GM12891 (cell line): ENCODE measurements around the gene KLHL18.
A peak's percentile ranks its signal among the peaks of the same experiment; 100 is the strongest.

Source experiments
- DNase-seq: peaks from one replicate; pipeline ENCODE4 v3.0.0; 2011; ENCODE audit warnings: low spot score; ENCODE audit not compliant: insufficient read length
- FAIRE-seq: peaks from 2 replicates; lab custom pipeline; 2011; peaks lifted over from hg19 to GRCh38; lab: Jason Lieb, UNC
- PAX5 ChIP-seq: IDR thresholded peaks from 2 replicates; pipeline ENCODE4 v1.6.1; 2011; ENCODE audit warnings: low read length, moderate library complexity, mild to moderate bottlenecking; ENCODE audit not compliant: insufficient read depth, severe bottlenecking
- POLR2A ChIP-seq: IDR thresholded peaks from 2 replicates; pipeline ENCODE4 v1.6.1; 2011; ENCODE audit warnings: low read depth, low read length, control low read depth
- POLR2AphosphoS5 ChIP-seq: IDR thresholded peaks from 2 replicates; pipeline ENCODE4 v1.6.1; 2011; ENCODE audit warnings: low read depth, low read length, control low read depth
- POU2F2 ChIP-seq: IDR thresholded peaks from 2 replicates; pipeline ENCODE4 v1.6.1; 2011; ENCODE audit warnings: low read depth, mild to moderate bottlenecking, control low read depth, low read length, moderate library complexity
- SPI1 ChIP-seq: IDR thresholded peaks from 2 replicates; pipeline ENCODE4 v1.6.1; 2011; ENCODE audit warnings: low read depth, low read length, control low read depth
- TAF1 ChIP-seq: IDR thresholded peaks from 2 replicates; pipeline ENCODE4 v1.6.1; 2011; ENCODE audit warnings: low read depth, low read length, control low read depth

The KLHL18 gene

DNA sequence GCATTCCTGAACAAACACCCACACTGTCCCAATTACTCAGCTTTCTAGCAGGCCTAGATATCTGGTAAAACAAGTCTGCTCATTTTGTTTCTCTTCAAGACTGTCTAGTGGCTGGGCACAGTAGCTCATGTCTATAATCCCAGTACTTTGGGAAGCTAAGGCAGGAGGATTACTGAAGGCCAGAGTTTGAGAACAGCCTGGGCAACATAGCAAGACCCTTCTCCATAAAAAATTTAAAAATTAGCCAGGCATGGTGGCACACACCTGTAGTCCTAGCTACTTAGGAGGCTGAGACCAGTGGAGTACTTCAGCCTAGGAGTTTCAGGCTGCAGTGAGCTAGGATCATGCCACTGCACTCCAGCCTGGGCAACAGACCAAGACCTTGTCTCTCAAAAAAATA lies 91.8 kb downstream of the KLHL18 start:
- TF ChIP-seq TAF1 (no peak), POU2F2 (no peak), POLR2AphosphoS5 (no peak), PAX5 (no peak)
- DNase-seq, result no peak
- no peak for FAIRE-seq

GRCh38 chr3:47376393-47376792 lies 93.6 kb downstream of the KLHL18 start:
- no peak for DNase-seq
- no peak for FAIRE-seq
- TF ChIP-seq POLR2A (no peak), SPI1 (no peak), PAX5 (no peak), POU2F2 (no peak), TAF1 (no peak), POLR2AphosphoS5 (no peak)

DNA sequence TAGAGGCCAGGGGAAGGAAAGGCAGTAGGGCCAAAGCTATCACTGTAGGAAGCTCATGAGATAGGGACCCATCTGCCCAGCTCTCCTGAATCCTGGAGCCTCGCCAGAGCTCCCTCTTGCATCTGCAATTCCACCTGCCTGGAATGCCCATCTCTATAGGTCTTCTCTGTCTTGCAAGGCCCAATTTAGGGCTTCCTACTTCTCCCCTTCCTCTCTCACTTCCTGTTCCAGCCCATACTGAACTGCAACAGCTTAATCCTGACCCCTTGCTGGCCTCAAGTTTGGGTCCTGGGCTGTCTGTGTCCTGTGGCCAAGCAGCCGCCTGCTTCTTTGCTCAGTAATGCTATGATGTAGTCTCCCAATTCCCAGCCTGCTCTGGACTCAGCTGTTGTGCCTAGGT lies 94.4 kb downstream of the KLHL18 start:
- TF ChIP-seq POLR2AphosphoS5 (no peak), SPI1 (peak; percentile 75)
- no peak for DNase-seq
- FAIRE-seq, result peak; percentile 51

- no peak for FAIRE-seq
- DNase-seq, result no peak
- no peak for TF ChIP-seq POU2F2
- TF ChIP-seq POLR2A, result no peak
- TF ChIP-seq POLR2AphosphoS5, result no peak
- TF ChIP-seq SPI1, result no peak
- no peak for TF ChIP-seq PAX5
- no peak for TF ChIP-seq TAF1
Measured at GRCh38 chr3:47378869-47379268, 96.1 kb downstream of the KLHL18 start.

DNA sequence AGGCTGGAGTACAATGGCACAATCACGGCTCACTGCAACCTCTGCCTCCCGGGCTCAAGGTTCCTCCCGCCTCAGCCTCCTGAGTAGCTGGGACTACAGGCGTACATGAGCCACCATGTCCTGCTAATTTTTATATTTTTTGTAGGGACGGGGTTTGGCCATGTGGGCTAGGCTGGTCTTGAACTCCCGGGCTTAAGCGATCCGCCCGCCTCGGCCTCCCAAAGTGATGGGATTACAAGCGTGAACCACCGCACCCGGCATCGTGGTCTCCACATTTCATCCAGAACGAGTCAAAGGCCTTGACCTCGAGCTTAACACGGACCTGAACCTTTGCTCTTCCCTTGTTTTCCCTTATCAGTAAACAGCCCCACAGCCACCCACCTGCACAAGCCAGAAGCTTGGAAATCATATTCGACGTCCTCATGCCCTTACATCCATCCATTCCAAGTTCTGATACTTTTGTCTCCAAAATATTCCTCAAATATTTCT lies 96.7 kb downstream of the KLHL18 start:
- no peak for TF ChIP-seq TAF1
- TF ChIP-seq POLR2A, result no peak
- TF ChIP-seq SPI1, result no peak
- no peak for TF ChIP-seq POU2F2
- TF ChIP-seq PAX5, result no peak
- TF ChIP-seq POLR2AphosphoS5, result no peak
- FAIRE-seq, result no peak
- no peak for DNase-seq

- 0 out of 2 replicates have a peak, but pooled peaks have one; percentile 25 for TF ChIP-seq SPI1
- TF ChIP-seq TAF1, result peak; percentile 46
- peak; percentile 39; the same call in 1 of the 2 replicates for TF ChIP-seq POLR2AphosphoS5
- no peak for TF ChIP-seq PAX5
- TF ChIP-seq POLR2A, result no peak
- no peak; the same call in 1 of the 2 replicates for TF ChIP-seq POU2F2
- no peak for DNase-seq
- FAIRE-seq, result no peak
Measured at GRCh38 chr3:47380026-47380600, 97.4 kb downstream of the KLHL18 start.

DNA sequence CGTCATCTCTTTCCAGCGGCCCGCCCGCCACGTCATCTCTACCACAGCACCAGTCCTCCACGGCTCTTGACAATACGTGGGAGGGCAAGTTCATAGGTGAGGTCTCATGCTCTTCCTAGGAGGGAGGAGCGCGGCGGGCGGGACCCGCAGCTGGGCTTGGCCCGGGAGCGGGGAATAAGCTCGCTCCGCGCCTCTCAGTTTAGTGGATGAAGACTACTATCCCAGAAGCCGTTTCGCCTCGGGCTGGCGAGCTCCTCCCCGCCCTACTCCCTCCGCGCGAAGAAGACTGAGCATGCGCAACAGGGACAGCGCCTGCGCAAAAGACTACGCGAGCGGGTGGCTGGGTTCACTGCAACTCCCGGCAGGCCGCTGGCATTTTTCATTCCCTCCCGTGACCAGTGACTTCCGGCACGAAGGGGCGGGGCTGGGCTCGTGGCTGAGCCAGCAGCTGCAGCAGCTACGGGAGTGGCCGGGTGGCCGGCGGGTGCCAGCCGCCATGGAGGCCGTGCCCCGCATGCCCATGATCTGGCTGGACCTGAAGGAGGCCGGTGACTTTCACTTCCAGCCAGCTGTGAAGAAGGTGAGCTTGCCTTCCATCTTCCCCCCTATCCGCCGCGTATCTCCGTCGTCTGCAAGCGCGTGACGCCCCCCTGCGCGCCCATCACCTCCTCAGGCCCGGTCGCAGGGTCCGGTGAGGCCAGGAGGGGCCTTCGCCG lies 98.0 kb downstream of the KLHL18 start, which contains the start of gene PTPN23:
Gene PTPN23 (plus strand): TSS at position 421 of the 716 bp plus-strand sequence. CDS start 76 bp downstream, at position 497.
- FAIRE-seq, result peak; percentile 99
- DNase-seq, result peak; percentile 91
- TF ChIP-seq SPI1 (no peak), POLR2AphosphoS5 (peak; percentile 60), TAF1 (peak; percentile 16; the same call in 1 of the 2 replicates), PAX5 (no peak), POLR2A (peak; percentile 82), POU2F2 (no peak)

DNA sequence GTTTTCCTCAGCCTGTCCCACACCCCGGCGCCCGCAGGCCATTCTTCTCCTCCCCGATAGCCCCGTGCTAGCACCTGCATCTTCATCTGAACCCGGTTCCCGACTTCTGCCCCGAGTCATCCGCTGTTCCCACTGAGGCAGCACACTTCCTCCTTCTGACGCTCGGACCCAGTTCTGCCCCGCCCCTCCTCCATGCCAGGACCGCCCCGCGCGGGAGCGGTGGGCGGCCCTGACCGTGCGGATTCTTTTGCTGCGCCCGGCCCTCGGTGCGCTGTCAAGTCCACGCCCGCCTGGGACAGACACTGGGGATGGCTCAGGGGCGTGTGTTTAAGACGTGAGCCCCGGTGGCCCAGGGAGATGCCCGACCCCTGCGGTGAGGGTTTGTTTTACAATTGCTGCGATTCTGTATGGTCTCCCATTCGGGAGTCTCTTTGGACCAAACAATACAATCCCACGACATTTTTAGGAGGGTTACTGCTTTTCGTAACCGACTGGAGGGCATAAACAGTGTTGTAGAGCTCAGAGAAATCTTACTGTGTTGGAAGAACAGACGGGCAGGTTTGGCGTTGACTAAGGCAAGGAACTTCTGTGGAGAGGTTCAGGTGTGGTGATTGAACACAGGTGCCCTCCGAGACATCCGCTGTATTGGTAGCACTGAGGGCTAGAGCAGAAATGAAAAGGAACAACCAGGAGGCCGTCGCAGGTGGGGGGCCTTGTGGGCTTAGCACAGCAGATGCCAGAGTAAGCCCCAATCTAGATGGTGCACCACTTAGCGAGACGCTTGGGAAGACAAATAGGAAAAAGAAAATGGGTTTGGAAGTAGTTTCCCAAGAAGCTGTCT lies 98.8 kb downstream of the KLHL18 start:
- DNase-seq (peak; percentile 83), FAIRE-seq (no peak)
- TF ChIP-seq PAX5 (no peak), SPI1 (peak; percentile 89), TAF1 (0 out of 2 replicates have a peak, but pooled peaks have one; percentile 28), POLR2AphosphoS5 (peak; percentile 77), POLR2A (no peak; the same call in 1 of the 2 replicates), POU2F2 (no peak)

- no peak for FAIRE-seq
- no peak for TF ChIP-seq TAF1
- no peak for TF ChIP-seq PAX5
- no peak for TF ChIP-seq POLR2AphosphoS5
- TF ChIP-seq POLR2A, result no peak
- no peak for TF ChIP-seq SPI1
- no peak for TF ChIP-seq POU2F2
Measured at GRCh38 chr3:47384425-47384824, 101.7 kb downstream of the KLHL18 start.

More at GRCh38 chr3:47384425-47384824, 101.7 kb downstream of the KLHL18 start:
- DNase-seq, result no peak
